OCI-LY1 (cell line): ENCODE data around the gene GNG12.

Experiments
- H2AFZ ChIP-seq: fragments of 200-600 bp; sonication (generic), shearing (Covaris generic); 2 replicates; pipeline ENCODE4 v1.6.0; 2014; ENCODE audit warnings: antibody characterized with exemption, mild to moderate bottlenecking, low read length
- H3F3A ChIP-seq: fragments of 200-600 bp; sonication (generic), shearing (Covaris generic); 2 replicates; pipeline ENCODE4 v1.6.0; 2014; ENCODE audit warnings: mild to moderate bottlenecking, antibody characterized with exemption, low read length, moderate library complexity; ENCODE audit not compliant: insufficient read depth
- H3K27ac ChIP-seq: fragments of 200-600 bp; sonication (generic); 2 replicates; pipeline ENCODE4 v1.5.1; 2014; ENCODE audit warnings: low read length, mixed run types, mild to moderate bottlenecking, low read depth; ENCODE audit not compliant: poor library complexity, severe bottlenecking
- H3K27me3 ChIP-seq: fragments of 200-600 bp; sonication (generic); 2 replicates; pipeline ENCODE4 v1.6.0; 2014; ENCODE audit warnings: antibody characterized with exemption, mild to moderate bottlenecking, low read length, moderate library complexity; ENCODE audit not compliant: insufficient read depth
- H3K36me3 ChIP-seq: fragments of 200-600 bp; sonication (generic); 2 replicates; pipeline ENCODE4 v1.6.1; 2014; ENCODE audit warnings: mild to moderate bottlenecking, antibody characterized with exemption, low read length, moderate library complexity, mixed read lengths; ENCODE audit not compliant: insufficient read depth
- H3K4me1 ChIP-seq: fragments of 200-600 bp; sonication (generic); 2 replicates; pipeline ENCODE4 v1.5.1; 2014; ENCODE audit warnings: mild to moderate bottlenecking, low read length, moderate library complexity; ENCODE audit not compliant: insufficient read depth, severe bottlenecking
- H3K4me2 ChIP-seq: fragments of 200-600 bp; sonication (generic), shearing (Covaris generic); 2 replicates; pipeline ENCODE4 v1.6.1; 2014; ENCODE audit warnings: low read length
- H3K4me3 ChIP-seq: fragments of 200-600 bp; sonication (generic); 2 replicates; pipeline ENCODE4 v1.5.1; 2014; ENCODE audit warnings: low read length, low read depth, mild to moderate bottlenecking, mixed read lengths; ENCODE audit not compliant: poor library complexity, severe bottlenecking
- H3K79me2 ChIP-seq: fragments of 200-600 bp; shearing (Covaris generic); 2 replicates; pipeline ENCODE4 v1.6.1; 2016; ENCODE audit warnings: mixed run types, low read length, mixed read lengths; ENCODE audit not compliant: insufficient read depth
- H3K9ac ChIP-seq: fragments of 200-600 bp; sonication (generic), shearing (Covaris generic); 2 replicates; pipeline ENCODE4 v1.6.1; 2014; ENCODE audit warnings: mild to moderate bottlenecking, low read length, mixed read lengths
- H3K9me2 ChIP-seq: fragments of 200-600 bp; sonication (generic), shearing (Covaris generic); 2 replicates; pipeline ENCODE4 v1.6.1; 2014; ENCODE audit warnings: low read depth, mild to moderate bottlenecking, low read length, mixed read lengths
- H3K9me3 ChIP-seq: fragments of 200-600 bp; shearing (Covaris generic); 2 replicates; pipeline ENCODE4 v1.6.1; 2014; ENCODE audit warnings: low read length, mixed read lengths
- H4K20me1 ChIP-seq: fragments of 200-600 bp; sonication (generic), shearing (Covaris generic); 2 replicates; pipeline ENCODE4 v1.6.0; 2016; ENCODE audit warnings: mild to moderate bottlenecking, low read length; ENCODE audit not compliant: insufficient read depth
- EZH2 ChIP-seq: fragments of 200-600 bp; sonication (generic), shearing (Covaris generic); IDR thresholded peaks from 2 replicates; pipeline ENCODE4 v1.8.0; 2017; ENCODE audit warnings: borderline replicate concordance, mixed run types, mild to moderate bottlenecking, antibody characterized with exemption, low read length, moderate library complexity, mixed read lengths
- TF ChIP-seq, protein P1 (sequence below): fragments of 200-600 bp; sonication (generic), shearing (Covaris generic); IDR thresholded peaks from 2 replicates; pipeline ENCODE4 v1.5.1; 2017; ENCODE audit warnings: mild to moderate bottlenecking, antibody characterized with exemption, low read length, moderate library complexity, mixed read lengths

Gene GNG12

GRCh38 chr1:67777016-67777415 is 56.3 kb downstream of the GNG12 start:
- Histone ChIP-seq H3K9me2 (no peaks in the 10 kb centered on the region), H3K4me3 (no peak overlapping the region), H3K27me3 (no peaks in the 10 kb centered on the region), H3K36me3 (no peaks in the 10 kb centered on the region), H3K27ac (no peak overlapping the region), H4K20me1 (no peaks in the 10 kb centered on the region), H3K4me2 (no peak overlapping the region), H3K9ac (no peak overlapping the region), H3F3A (no peaks in the 10 kb centered on the region), H2AFZ (no peak overlapping the region), H3K4me1 (no peaks in the 10 kb centered on the region), H3K79me2 (no peaks in the 10 kb centered on the region), H3K9me3 (no peaks in the 10 kb centered on the region)
- no peak for TF ChIP-seq EZH2
- TF ChIP-seq, protein P1, sequence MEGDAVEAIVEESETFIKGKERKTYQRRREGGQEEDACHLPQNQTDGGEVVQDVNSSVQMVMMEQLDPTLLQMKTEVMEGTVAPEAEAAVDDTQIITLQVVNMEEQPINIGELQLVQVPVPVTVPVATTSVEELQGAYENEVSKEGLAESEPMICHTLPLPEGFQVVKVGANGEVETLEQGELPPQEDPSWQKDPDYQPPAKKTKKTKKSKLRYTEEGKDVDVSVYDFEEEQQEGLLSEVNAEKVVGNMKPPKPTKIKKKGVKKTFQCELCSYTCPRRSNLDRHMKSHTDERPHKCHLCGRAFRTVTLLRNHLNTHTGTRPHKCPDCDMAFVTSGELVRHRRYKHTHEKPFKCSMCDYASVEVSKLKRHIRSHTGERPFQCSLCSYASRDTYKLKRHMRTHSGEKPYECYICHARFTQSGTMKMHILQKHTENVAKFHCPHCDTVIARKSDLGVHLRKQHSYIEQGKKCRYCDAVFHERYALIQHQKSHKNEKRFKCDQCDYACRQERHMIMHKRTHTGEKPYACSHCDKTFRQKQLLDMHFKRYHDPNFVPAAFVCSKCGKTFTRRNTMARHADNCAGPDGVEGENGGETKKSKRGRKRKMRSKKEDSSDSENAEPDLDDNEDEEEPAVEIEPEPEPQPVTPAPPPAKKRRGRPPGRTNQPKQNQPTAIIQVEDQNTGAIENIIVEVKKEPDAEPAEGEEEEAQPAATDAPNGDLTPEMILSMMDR = no peak

GRCh38 chr1:67773462-67773861 is 59.8 kb downstream of the GNG12 start:
- Histone ChIP-seq H2AFZ (no peak overlapping the region), H4K20me1 (no peaks in the 10 kb centered on the region), H3K27ac (no peak overlapping the region), H3K9ac (no peak overlapping the region), H3K27me3 (no peaks in the 10 kb centered on the region), H3K36me3 (no peaks in the 10 kb centered on the region), H3K4me1 (no peaks in the 10 kb centered on the region), H3K9me2 (no peaks in the 10 kb centered on the region), H3K9me3 (no peaks in the 10 kb centered on the region), H3F3A (no peaks in the 10 kb centered on the region), H3K4me2 (no peak overlapping the region), H3K79me2 (no peaks in the 10 kb centered on the region), H3K4me3 (no peak overlapping the region)
- TF ChIP-seq, protein P1 = no peak
- TF ChIP-seq EZH2 = no peak

GRCh38 chr1:67771749-67772148 is 61.5 kb downstream of the GNG12 start:
- TF ChIP-seq, protein P1 = no peak
- no peak for TF ChIP-seq EZH2

More at GRCh38 chr1:67771749-67772148, 61.5 kb downstream of the GNG12 start:
- Histone ChIP-seq H3K27ac (no peak overlapping the region), H3K9me2 (no peaks in the 10 kb centered on the region), H2AFZ (no peak overlapping the region), H3K9ac (no peak overlapping the region), H3K9me3 (no peaks in the 10 kb centered on the region), H3K27me3 (no peaks in the 10 kb centered on the region), H3K79me2 (no peaks in the 10 kb centered on the region), H4K20me1 (no peaks in the 10 kb centered on the region), H3K4me1 (no peaks in the 10 kb centered on the region), H3K36me3 (no peaks in the 10 kb centered on the region), H3K4me3 (no peak overlapping the region), H3K4me2 (no peak overlapping the region), H3F3A (no peaks in the 10 kb centered on the region)
